Measurements from ENCODE around the gene SGSH. TPM values are rescaled to one million over a fixed set of nuclear protein-coding genes. Genes with fewer than 3 reads are reported as not detected.

Gene SGSH
- total and polyA plus RNA-seq, 2 experiments from 2014 or later, result 21.2 to 63.5 TPM

- peaks cover 22% of the 10 kb centered on the region for H3K79me2 ChIP-seq (ENCODE audit: insufficient read depth)
- no peak overlapping the region for H3K27ac ChIP-seq
- DNase-seq, result no peak
- no peaks in the 10 kb centered on the region; the same call in 1 of the 2 replicates for H3K36me3 ChIP-seq (ENCODE audit: low read depth)
- H2AFZ ChIP-seq, result no peak overlapping the region
- TF ChIP-seq EZH2 (IDR thresholded peaks at IDR 0.05; ENCODE audit: insufficient read depth, poor library complexity, severe bottlenecking) (no peak), EZH2phosphoT487 (IDR thresholded peaks at IDR 0.05; ENCODE audit: insufficient read depth, low read depth) (no peak)
- H3K9me3 ChIP-seq (ENCODE audit: low read depth), result no peaks in the 10 kb centered on the region
- in situ Hi-C loops (cut with MboI), result no loop called here
- no peak overlapping the region for H3K4me2 ChIP-seq (ENCODE audit: unreplicated experiment)
- H3K9ac ChIP-seq, result no peak overlapping the region
- H3K27me3 ChIP-seq (replicated peaks; ENCODE audit: insufficient read depth), result no peaks in the 10 kb centered on the region
- H3K4me3 ChIP-seq, result no peak overlapping the region
- H3K9me2 ChIP-seq (ENCODE audit: insufficient read depth), result no peaks in the 10 kb centered on the region
- 98 to 100% methylated on average over 13 of the region's 13 CpGs for WGBS, 2 experiments (ENCODE audit: low coverage in 1 of 2, low lambda C conversion rate in 2 of 2, missing lambda C conversion rate in 2 of 2)
- H3K4me1 ChIP-seq (ENCODE audit: insufficient read depth), result peaks cover 4% of the 10 kb centered on the region; the same call in 1 of the 2 replicates
- H3F3A ChIP-seq (ENCODE audit: insufficient read depth), result no peaks in the 10 kb centered on the region
- H4K20me1 ChIP-seq (ENCODE audit: insufficient read depth), result no peaks in the 10 kb centered on the region
Measured at GRCh38 chr17:80217703-80218362, 2.3 kb downstream of the SGSH start.

GRCh38 chr17:80216473-80217456 is 3.4 kb downstream of the SGSH start:
- no peak for TF ChIP-seq EZH2phosphoT487 (IDR thresholded peaks at IDR 0.05; ENCODE audit: insufficient read depth, low read depth)
- H3K4me3 ChIP-seq, result no peak overlapping the region
- WGBS, 2 experiments (ENCODE audit: low coverage in 1 of 2, low lambda C conversion rate in 2 of 2, missing lambda C conversion rate in 2 of 2), result 97 to 98% methylated on average over 35 to 40 of the region's 40 CpGs
- in situ Hi-C loops (cut with MboI), result no loop called here
- DNase-seq, result no peak
- H3K36me3 ChIP-seq (ENCODE audit: low read depth), result no peaks in the 10 kb centered on the region; the same call in 1 of the 2 replicates
- H3K9ac ChIP-seq, result no peak overlapping the region
- no peak overlapping the region for H3K4me2 ChIP-seq (ENCODE audit: unreplicated experiment)
- no peaks in the 10 kb centered on the region for H4K20me1 ChIP-seq (ENCODE audit: insufficient read depth)
- no peaks in the 10 kb centered on the region for H3K27me3 ChIP-seq (replicated peaks; ENCODE audit: insufficient read depth)
- H3K79me2 ChIP-seq (ENCODE audit: insufficient read depth), result peaks cover 22% of the 10 kb centered on the region
- peaks cover 4% of the 10 kb centered on the region; the same call in 1 of the 2 replicates for H3K4me1 ChIP-seq (ENCODE audit: insufficient read depth)
- H2AFZ ChIP-seq, result no peak overlapping the region
- no peaks in the 10 kb centered on the region for H3F3A ChIP-seq (ENCODE audit: insufficient read depth)
- H3K9me3 ChIP-seq (ENCODE audit: low read depth), result no peaks in the 10 kb centered on the region
- no peak overlapping the region for H3K27ac ChIP-seq
- no peaks in the 10 kb centered on the region for H3K9me2 ChIP-seq (ENCODE audit: insufficient read depth)

GRCh38 chr17:80214878-80215210 is 5.3 kb downstream of the SGSH start:
- Histone ChIP-seq H3K4me2 (ENCODE audit: unreplicated experiment) (no peak overlapping the region), H3K36me3 (ENCODE audit: low read depth) (no peaks in the 10 kb centered on the region; the same call in 1 of the 2 replicates), H3K9me3 (ENCODE audit: low read depth) (no peaks in the 10 kb centered on the region), H3K9me2 (ENCODE audit: insufficient read depth) (no peaks in the 10 kb centered on the region), H3K27ac (no peak overlapping the region), H3K9ac (no peak overlapping the region), H3K27me3 (replicated peaks; ENCODE audit: insufficient read depth) (no peaks in the 10 kb centered on the region), H3K79me2 (ENCODE audit: insufficient read depth) (peaks cover 19% of the 10 kb centered on the region), H3F3A (ENCODE audit: insufficient read depth) (no peaks in the 10 kb centered on the region), H3K4me3 (no peak overlapping the region), H2AFZ (no peak overlapping the region), H3K4me1 (ENCODE audit: insufficient read depth) (peaks cover 4% of the 10 kb centered on the region; the same call in 1 of the 2 replicates), H4K20me1 (ENCODE audit: insufficient read depth) (no peaks in the 10 kb centered on the region)
- in situ Hi-C loops (cut with MboI), result no loop called here
- no peak for TF ChIP-seq EZH2 (IDR thresholded peaks at IDR 0.05; ENCODE audit: insufficient read depth, poor library complexity, severe bottlenecking)
- no peak for TF ChIP-seq EZH2phosphoT487 (IDR thresholded peaks at IDR 0.05; ENCODE audit: insufficient read depth, low read depth)
- no peak for DNase-seq
- 95 to 100% methylated on average over 8 to 17 of the region's 17 CpGs for whole genome bisulfite sequencing, 2 experiments (ENCODE audit: low coverage in 1 of 2, low lambda C conversion rate in 2 of 2, missing lambda C conversion rate in 2 of 2)

GRCh38 chr17:80214012-80214877 is 5.9 kb downstream of the SGSH start:
- H3K4me2 ChIP-seq (ENCODE audit: unreplicated experiment), result no peak overlapping the region
- H3K79me2 ChIP-seq (ENCODE audit: insufficient read depth), result peaks cover 16% of the 10 kb centered on the region
- no peak overlapping the region for H3K4me3 ChIP-seq
- no peaks in the 10 kb centered on the region for H3K9me2 ChIP-seq (ENCODE audit: insufficient read depth)
- H3K27me3 ChIP-seq (replicated peaks; ENCODE audit: insufficient read depth), result no peaks in the 10 kb centered on the region
- H3K4me1 ChIP-seq (ENCODE audit: insufficient read depth), result peaks cover 3% of the 10 kb centered on the region; the same call in 1 of the 2 replicates
- no peak for DNase-seq
- no peaks in the 10 kb centered on the region for H3F3A ChIP-seq (ENCODE audit: insufficient read depth)
- no peak overlapping the region for H2AFZ ChIP-seq
- no peaks in the 10 kb centered on the region; the same call in 1 of the 2 replicates for H3K36me3 ChIP-seq (ENCODE audit: low read depth)
- no peak overlapping the region for H3K9ac ChIP-seq
- TF ChIP-seq EZH2phosphoT487 (IDR thresholded peaks at IDR 0.05; ENCODE audit: insufficient read depth, low read depth), result no peak
- TF ChIP-seq EZH2 (IDR thresholded peaks at IDR 0.05; ENCODE audit: insufficient read depth, poor library complexity, severe bottlenecking), result no peak
- no peaks in the 10 kb centered on the region for H3K9me3 ChIP-seq (ENCODE audit: low read depth)
- in situ Hi-C loops (cut with MboI), result no loop called here
- WGBS, 2 experiments (ENCODE audit: low coverage in 1 of 2, low lambda C conversion rate in 2 of 2, missing lambda C conversion rate in 2 of 2), result 93 to 95% methylated on average over 39 to 48 of the region's 48 CpGs
- H4K20me1 ChIP-seq (ENCODE audit: insufficient read depth), result no peaks in the 10 kb centered on the region
- no peak overlapping the region for H3K27ac ChIP-seq

Data from GM23248 (cell line).